K562 (cell line): ENCODE data around the gene ELOB. TPM values are rescaled to one million over a fixed set of nuclear protein-coding genes. Genes with fewer than 3 reads are reported as not detected.

Experiments used
- ATAC-seq: fragments of 200-7000 bp; cut with Tn5 transposase; 3 replicates; pipeline ENCODE4 v1.9.1; 2020; ENCODE audit warnings: moderate library complexity
- BruUV-seq: library from RNA; stranded (reverse); fragments of 400-500 nt; replicated peaks from 2 replicates; lab custom pipeline; 2021; lab: Mats Ljungman, UMichigan
- CTCF ChIA-PET: fragments of 300-600 bp; formaldehyde crosslinking; extraction: SDS; loops from one replicate; lab custom pipeline; 2021; ENCODE audit warnings: low intra/inter-chr PET ratio; lab: Yijun Ruan, JAX
- POLR2A ChIA-PET: fragments of 300-600, 350-650 bp; sonication (Branson Sonifier 250); formaldehyde crosslinking; extraction: SDS; loops from one replicate; lab custom pipeline; 2021; ENCODE audit warnings: antibody characterized with exemption, inconsistent platforms; lab: Yijun Ruan, JAX
- DNase-seq, 4 experiments: peaks; one replicate each; pipeline versions ENCODE4 v3.0.0 to v3.0.0-alpha.2; 2011 to 2018; ENCODE audit warnings: low spot score in 3 of 4, mixed read lengths in 3 of 4; ENCODE audit errors: extremely low read depth in 1 of 4
- FAIRE-seq: peaks from 2 replicates; lab custom pipeline; 2011; peaks lifted over from hg19 to GRCh38; lab: Jason Lieb, UNC
- H2AFZ ChIP-seq: 2 replicates; pipeline ENCODE4 v1.6.0; 2011; ENCODE audit warnings: low read depth, low read length, control low read depth, inconsistent platforms
- H3K27ac ChIP-seq: fragments of 200-600 bp; 3 replicates; pipeline ENCODE4 v1.8.0; 2011; ENCODE audit warnings: low read depth, mild to moderate bottlenecking, control low read depth, inconsistent platforms, low read length, moderate library complexity, mixed read lengths; ENCODE audit errors: extremely low read depth
- H3K27me3 ChIP-seq, 2 experiments: fragments of 300-600 bp in 1 of 2; 2 replicates in 1 of 2; 3 replicates in 1 of 2; pipeline versions ENCODE4 v1.6.0 to v1.8.0; 2011; ENCODE audit warnings: inconsistent platforms in 2 of 2, low read length in 2 of 2, mild to moderate bottlenecking in 1 of 2, mixed read lengths in 1 of 2, moderate library complexity in 1 of 2; ENCODE audit not compliant: control insufficient read depth in 2 of 2, insufficient read depth in 2 of 2
- H3K36me3 ChIP-seq: fragments of 300-600 bp; 3 replicates; pipeline ENCODE4 v1.8.0; 2011; ENCODE audit warnings: mild to moderate bottlenecking, low read length, inconsistent platforms; ENCODE audit not compliant: control insufficient read depth, insufficient read depth
- H3K4me1 ChIP-seq, 2 experiments: fragments of 200-600 bp in 1 of 2; replicated peaks in 1 of 2; 2 replicates in 1 of 2; 3 replicates in 1 of 2; pipeline versions ENCODE4 v1.5.1 to v1.8.0; 2011; ENCODE audit warnings: inconsistent platforms in 2 of 2, low read length in 2 of 2, mild to moderate bottlenecking in 1 of 2, mixed read lengths in 1 of 2, moderate library complexity in 1 of 2; ENCODE audit not compliant: control insufficient read depth in 2 of 2, insufficient read depth in 2 of 2
- H3K4me2 ChIP-seq: 2 replicates; pipeline ENCODE4 v1.6.1; 2011; ENCODE audit warnings: low read length, control low read depth, inconsistent platforms, mixed read lengths; ENCODE audit not compliant: insufficient read depth
- H3K4me3 ChIP-seq: fragments of 200-600 bp; sonication (generic), shearing (Covaris generic); 2 replicates; pipeline ENCODE4 v1.5.1; 2016; ENCODE audit warnings: control low read depth, inconsistent platforms
- H3K79me2 ChIP-seq: fragments of 200-600 bp; 3 replicates; pipeline ENCODE4 v1.8.0; 2011; ENCODE audit warnings: low read length, inconsistent platforms; ENCODE audit not compliant: control insufficient read depth, insufficient read depth
- H3K9ac ChIP-seq, 2 experiments: 2 replicates each; pipeline versions ENCODE4 v1.6.0 to v1.6.1; 2011; ENCODE audit warnings: low read depth in 2 of 2, low read length in 2 of 2, control low read depth in 1 of 2, inconsistent platforms in 1 of 2, mild to moderate bottlenecking in 1 of 2, mixed read lengths in 1 of 2; ENCODE audit not compliant: insufficient read depth in 1 of 2
- H3K9me1 ChIP-seq: one replicate; pipeline ENCODE4 v1.6.0; 2011; ENCODE audit warnings: inconsistent platforms, mild to moderate bottlenecking, low read length, moderate library complexity; ENCODE audit not compliant: control insufficient read depth, insufficient read depth
- H3K9me3 ChIP-seq: replicated peaks from 2 replicates; pipeline ENCODE4 v1.5.1; 2011; ENCODE audit warnings: low read depth, low read length, inconsistent platforms; ENCODE audit not compliant: control insufficient read depth, insufficient read depth
- H4K20me1 ChIP-seq: replicated peaks from 2 replicates; pipeline ENCODE4 v1.6.1; 2011; ENCODE audit warnings: low read length, inconsistent platforms, mixed read lengths; ENCODE audit not compliant: control insufficient read depth, insufficient read depth
- EHMT2 ChIP-seq: fragments of 450-650 bp; IDR thresholded peaks from 2 replicates; pipeline ENCODE4 v1.6.1; 2018; ENCODE audit warnings: antibody characterized with exemption
- LARP7 ChIP-seq: fragments of 450-650 bp; IDR thresholded peaks from 2 replicates; pipeline ENCODE4 v1.6.1; 2016
- MCM3 ChIP-seq: fragments of 450-650 bp; IDR thresholded peaks from 2 replicates; pipeline ENCODE4 v1.6.1; 2016
- PTTG1 ChIP-seq: fragments of 450-650 bp; IDR thresholded peaks from 2 replicates; pipeline ENCODE4 v1.6.1; 2016; ENCODE audit warnings: low read depth, mild to moderate bottlenecking, missing genetic modification characterization, missing compliant biosample characterization
- TGIF2 ChIP-seq: sonication (generic); formaldehyde crosslinking; IDR thresholded peaks from 2 replicates; pipeline ENCODE4 v1.8.1; 2022; ENCODE audit warnings: mild to moderate bottlenecking, missing genetic modification reagents, moderate library complexity
- ZKSCAN1 ChIP-seq: fragments of 150-350 bp; IDR thresholded peaks from 2 replicates; pipeline ENCODE4 v1.6.1; 2016; ENCODE audit warnings: low read depth, low read length
- WGBS: fragments of 100-300 bp; shearing (Covaris generic); methylation state at CpG from one replicate; pipeline ENCODE4 v1.1.6; 2016; ENCODE audit warnings: low coverage, mixed read lengths; ENCODE audit not compliant: insufficient coverage; ENCODE audit errors: missing lambda C conversion rate; 5-methylcytosine and 5-hydroxymethylcytosine counted together
- in situ Hi-C: fragments of 300-500 bp; cut with MboI; formaldehyde crosslinking; loops from 4 replicates; pipeline ENCODE4 v1.15.0; 2018; ENCODE audit warnings: inconsistent platforms, mixed read lengths
- intact Hi-C: fragments of 100-400 bp; cut with micrococcal nuclease; formaldehyde crosslinking; loops from 2 replicates; pipeline ENCODE4 v1.14.2; 2022
- polyA plus RNA-seq, 8 experiments: library from polyadenylated mRNA; depleted of rRNA in 4 of 8; stranded (reverse) in 5 of 8; unstranded in 3 of 8; fragments of >200 nt; fragmentation: Nextera tagmentation in 2 of 8; fragmentation: Illumina TruSeq in 1 of 8; extraction: Ambion mirVana in 2 of 8; extraction: Trizol in 1 of 8; gene quantifications; 2 replicates each; pipeline versions ENCODE4 v1.2.1 to v1.2.3, GENCODE V29; 2011 to 2014; ENCODE audit warnings: inconsistent platforms in 1 of 8, missing spikeins in 1 of 8
- total RNA-seq, 7 experiments: library from RNA; depleted of rRNA in 6 of 7; stranded (reverse); fragments of >200 nt in 6 of 7; fragmentation: Illumina TruSeq in 2 of 7; extraction: Trizol in 2 of 7; gene quantifications; 2 replicates each; pipeline versions ENCODE4 v1.2.1 to v1.2.3, GENCODE V29; 2011 to 2021; ENCODE audit warnings: low replicate concordance in 1 of 7

ELOB gene
- total and polyA plus RNA-seq, 9 of the 15 experiments (the other 6 are each of a cell fraction or from before 2014, with no cell fraction given) = 63.2 to 791 (median 237) TPM

GRCh38 chr16:2742323-2743006, 34.6 kb downstream of the ELOB start:
- no peaks in the 10 kb centered on the region for H3K9me3 ChIP-seq
- WGBS = 65% methylated on average over 11 of the region's 12 CpGs
- TF ChIP-seq MCM3 (no peak), LARP7 (no peak), EHMT2 (no peak), TGIF2 (CRISPR knock-in tag) (no peak), PTTG1 (tag) (no peak), ZKSCAN1 (no peak)
- TF ChIP-seq, all 486 proteins: peak for 0
- Histone ChIP-seq H3K4me1 (peaks cover 7 to 48% of the 10 kb centered on the region in 2 experiments; a peak in 4 of 5 replicates), H3K9me1 (no peaks in the 10 kb centered on the region), H4K20me1 (no peaks in the 10 kb centered on the region), H3K27me3 (no peaks in the 10 kb centered on the region), H3K36me3 (no peaks in the 10 kb centered on the region), H3K4me3 (no peak overlapping the region), H3K79me2 (no peaks in the 10 kb centered on the region), H3K27ac (no peak overlapping the region), H3K4me2 (no peak overlapping the region), H3K9ac (peak overlapping the region in 1 of 2 experiments; percentile 76; a peak in 1 of 4 replicates), H2AFZ (no peak overlapping the region)
- intact Hi-C loops (no loop called here), in situ Hi-C loops (no loop called here)
- POLR2A ChIA-PET = interaction anchor here (0.6 to 4.3 kb wide), 3 partner anchors 9 to 83 kb away, joined by 3 to 51 read pairs (median 8); partner anchors contain the start of gene SRRM2
- ATAC-seq (no peak), DNase-seq (no peak), FAIRE-seq (no peak)
- no TSS peak for BruUV-seq
- CTCF ChIA-PET = no interaction called here
